Suprapubic skin (tissue), 4 donors: ENCODE measurements around the gene SLC9A9. TPM values are rescaled to one million over a fixed set of nuclear protein-coding genes. Genes with fewer than 3 reads are reported as not detected.

Source experiments
- DNase-seq, 2 donors: peaks; one replicate each; pipeline ENCODE4 v3.0.0-alpha.2; 2019; ENCODE audit warnings: low spot score in 2 of 2
- H3K27ac ChIP-seq: fragments of 200-600 bp; sonication (generic); one replicate; pipeline ENCODE4 v1.5.1; 2019
- H3K27me3 ChIP-seq: fragments of 200-600 bp; sonication (generic); one replicate; pipeline ENCODE4 v1.5.1; 2019
- H3K36me3 ChIP-seq: fragments of 200-600 bp; sonication (generic); one replicate; pipeline ENCODE4 v1.5.1; 2019
- H3K4me1 ChIP-seq: fragments of 200-600 bp; sonication (generic); one replicate; pipeline ENCODE4 v1.5.1; 2019
- H3K4me3 ChIP-seq: fragments of 200-600 bp; sonication (generic); one replicate; pipeline ENCODE4 v1.5.1; 2019; ENCODE audit warnings: mild to moderate bottlenecking
- H3K9me3 ChIP-seq: fragments of 200-600 bp; sonication (generic); one replicate; pipeline ENCODE4 v1.5.1; 2019
- EP300 ChIP-seq: sonication (generic); formaldehyde crosslinking; IDR thresholded peaks from one replicate; pipeline ENCODE4 v1.6.1; 2017; ENCODE audit warnings: antibody characterized with exemption
- POLR2A ChIP-seq, 2 donors: fragments of 450-650 bp; IDR thresholded peaks; one replicate each; pipeline ENCODE4 v1.6.1; 2017; ENCODE audit warnings: antibody characterized with exemption in 2 of 2, mild to moderate bottlenecking in 2 of 2, moderate library complexity in 2 of 2
- POLR2AphosphoS5 ChIP-seq, 3 donors: sonication (generic); formaldehyde crosslinking; IDR thresholded peaks; one replicate each; pipeline ENCODE4 v1.6.1; 2017; ENCODE audit warnings: antibody characterized with exemption in 3 of 3
- WGBS: methylation state at CpG from one replicate; pipeline ENCODE4 v1.1.5; 2018; 5-methylcytosine and 5-hydroxymethylcytosine counted together
- total RNA-seq, 4 donors: library from RNA; depleted of rRNA; stranded (reverse); fragments of >200 nt; gene quantifications; one replicate each; pipeline ENCODE4 v1.1.0, GENCODE V29; 2016
- TF ChIP-seq, protein P1 (sequence below), 2 donors: fragments of 200-600 bp in 1 of 2; fragments of 450-650 bp in 1 of 2; sonication (generic) in 1 of 2; IDR thresholded peaks; one replicate each; pipeline ENCODE4 v1.5.1; 2016 to 2019; ENCODE audit warnings: antibody characterized with exemption in 2 of 2, mild to moderate bottlenecking in 1 of 2, moderate library complexity in 1 of 2

SLC9A9 gene
- total RNA-seq, 4 donors from 2014 or later, result 16.6 to 51.0 (median 30.0) TPM

- WGBS, result 89% methylated on average over 1 of the region's 1 CpG
- peaks cover 21% of the 10 kb centered on the region for H3K4me1 ChIP-seq
- no peaks in the 10 kb centered on the region for H3K9me3 ChIP-seq
- TF ChIP-seq POLR2AphosphoS5 (IDR thresholded peaks at IDR 0.05), result no peak
- no peak for TF ChIP-seq POLR2A (IDR thresholded peaks at IDR 0.05)
- TF ChIP-seq EP300, result no peak
- TF ChIP-seq, protein P1, sequence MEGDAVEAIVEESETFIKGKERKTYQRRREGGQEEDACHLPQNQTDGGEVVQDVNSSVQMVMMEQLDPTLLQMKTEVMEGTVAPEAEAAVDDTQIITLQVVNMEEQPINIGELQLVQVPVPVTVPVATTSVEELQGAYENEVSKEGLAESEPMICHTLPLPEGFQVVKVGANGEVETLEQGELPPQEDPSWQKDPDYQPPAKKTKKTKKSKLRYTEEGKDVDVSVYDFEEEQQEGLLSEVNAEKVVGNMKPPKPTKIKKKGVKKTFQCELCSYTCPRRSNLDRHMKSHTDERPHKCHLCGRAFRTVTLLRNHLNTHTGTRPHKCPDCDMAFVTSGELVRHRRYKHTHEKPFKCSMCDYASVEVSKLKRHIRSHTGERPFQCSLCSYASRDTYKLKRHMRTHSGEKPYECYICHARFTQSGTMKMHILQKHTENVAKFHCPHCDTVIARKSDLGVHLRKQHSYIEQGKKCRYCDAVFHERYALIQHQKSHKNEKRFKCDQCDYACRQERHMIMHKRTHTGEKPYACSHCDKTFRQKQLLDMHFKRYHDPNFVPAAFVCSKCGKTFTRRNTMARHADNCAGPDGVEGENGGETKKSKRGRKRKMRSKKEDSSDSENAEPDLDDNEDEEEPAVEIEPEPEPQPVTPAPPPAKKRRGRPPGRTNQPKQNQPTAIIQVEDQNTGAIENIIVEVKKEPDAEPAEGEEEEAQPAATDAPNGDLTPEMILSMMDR (IDR thresholded peaks at IDR 0.05), result no peak
- no peak overlapping the region for H3K4me3 ChIP-seq
- DNase-seq, result no peak
- no peaks in the 10 kb centered on the region for H3K27me3 ChIP-seq
- H3K27ac ChIP-seq, result no peak overlapping the region
- H3K36me3 ChIP-seq, result no peaks in the 10 kb centered on the region
Measured at GRCh38 chr3:143267989-143268388, 580.3 kb downstream of the SLC9A9 start.

- Histone ChIP-seq H3K9me3 (no peaks in the 10 kb centered on the region), H3K27me3 (no peaks in the 10 kb centered on the region), H3K4me3 (no peak overlapping the region), H3K4me1 (peaks cover 21% of the 10 kb centered on the region), H3K27ac (no peak overlapping the region), H3K36me3 (no peaks in the 10 kb centered on the region)
- DNase-seq, result no peak
- TF ChIP-seq, protein P1 (IDR thresholded peaks at IDR 0.05), result no peak
- TF ChIP-seq POLR2AphosphoS5 (IDR thresholded peaks at IDR 0.05) (no peak), EP300 (no peak), POLR2A (IDR thresholded peaks at IDR 0.05) (no peak)
Measured at GRCh38 chr3:143266927-143267326, 581.3 kb downstream of the SLC9A9 start.

- H3K4me3 ChIP-seq, result no peak overlapping the region
- no peaks in the 10 kb centered on the region for H3K27me3 ChIP-seq
- H3K9me3 ChIP-seq, result no peaks in the 10 kb centered on the region
- DNase-seq, result no peak
- peaks cover 21% of the 10 kb centered on the region for H3K4me1 ChIP-seq
- no peaks in the 10 kb centered on the region for H3K36me3 ChIP-seq
- peak overlapping the region; percentile 16 for H3K27ac ChIP-seq
- no peak for TF ChIP-seq EP300
- TF ChIP-seq, protein P1 (IDR thresholded peaks at IDR 0.05), result no peak
- no peak for TF ChIP-seq POLR2A (IDR thresholded peaks at IDR 0.05)
- 54% methylated on average over 2 of the region's 2 CpGs for WGBS
Measured at GRCh38 chr3:143266511-143266910, 581.8 kb downstream of the SLC9A9 start.

DNA sequence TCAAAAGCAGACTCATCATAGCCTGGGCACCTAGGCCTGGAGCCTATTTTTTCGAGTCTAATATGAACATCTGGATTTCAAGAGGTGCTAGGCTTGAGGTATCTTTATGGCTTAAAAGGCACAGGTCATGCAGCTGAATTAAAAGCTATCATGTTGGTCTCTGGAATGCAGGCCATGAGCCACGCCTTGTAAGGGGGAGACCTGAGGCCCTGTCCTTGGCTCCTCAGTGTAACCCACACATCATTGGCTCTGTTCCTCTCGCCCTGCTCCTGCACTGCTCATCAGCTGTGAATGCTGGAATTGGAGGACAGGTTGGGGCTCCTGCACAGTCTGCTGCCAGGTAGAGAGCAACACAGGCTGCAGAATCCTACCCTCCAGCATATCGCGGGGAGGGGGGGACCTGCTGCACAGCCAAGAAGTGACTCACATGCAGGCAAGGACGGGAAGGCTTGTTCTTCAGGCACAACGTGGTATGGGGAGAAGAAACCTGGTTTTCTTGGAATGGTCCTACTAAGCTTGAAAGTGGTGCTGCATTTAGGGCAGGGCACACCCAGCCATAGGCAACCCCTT lies 582.7 kb downstream of the SLC9A9 start:
- WGBS, result 62% methylated on average over 7 of the region's 7 CpGs
- Histone ChIP-seq H3K9me3 (no peaks in the 10 kb centered on the region), H3K36me3 (no peaks in the 10 kb centered on the region), H3K4me1 (peaks cover 21% of the 10 kb centered on the region), H3K27ac (peak overlapping the region; percentile 40), H3K4me3 (no peak overlapping the region), H3K27me3 (no peaks in the 10 kb centered on the region)
- DNase-seq, result no peak
- TF ChIP-seq EP300 (no peak), POLR2AphosphoS5 (IDR thresholded peaks at IDR 0.05) (no peak)

GRCh38 chr3:143263852-143264513 lies 584.3 kb downstream of the SLC9A9 start:
- TF ChIP-seq, protein P1 (IDR thresholded peaks at IDR 0.05), result no peak
- TF ChIP-seq EP300 (no peak), POLR2A (IDR thresholded peaks at IDR 0.05) (no peak), POLR2AphosphoS5 (IDR thresholded peaks at IDR 0.05) (no peak)
- Histone ChIP-seq H3K27me3 (no peaks in the 10 kb centered on the region), H3K4me1 (peaks cover 21% of the 10 kb centered on the region), H3K36me3 (no peaks in the 10 kb centered on the region), H3K27ac (no peak overlapping the region), H3K9me3 (no peaks in the 10 kb centered on the region), H3K4me3 (no peak overlapping the region)
- 59% methylated on average over 5 of the region's 5 CpGs for WGBS
- no peak for DNase-seq
